ENCODE results near the gene GNG11. TPM values are rescaled to one million over a fixed set of nuclear protein-coding genes. Genes with fewer than 3 reads are reported as not detected.

The GNG11 gene
- total and polyA plus RNA-seq, 11 donors: 10.5 to 37.7 (median 19.0) TPM

- Histone ChIP-seq H3K27me3 (no peaks in the 10 kb centered on the region), H3K4me1 (peaks cover 0 to 33% (median 25%) of the 10 kb centered on the region in 12 donors), H3K4me3 (no peak overlapping the region), H3K36me3 (no peaks in the 10 kb centered on the region), H3K27ac (peak overlapping the region in 10 of 12 donors; percentile 33 to 79 (median 56)), H3K9me3 (no peaks in the 10 kb centered on the region)
- TF ChIP-seq POLR2A (IDR thresholded peaks at IDR 0.05): no peak
- no peak for TF ChIP-seq CTCF (IDR thresholded peaks at IDR 0.05)
- DNase-seq (no peak), ATAC-seq (peak; percentile 37 to 85 (median 68))
- WGBS, 4 donors: 16 to 35% (median 19%) methylated on average over 1 of the region's 1 CpG
- intact Hi-C loops (cut with DNase I): no loop called here
Measured at GRCh38 chr7:93944673-93945072, 23.1 kb downstream of the GNG11 start.

- H3K4me3 ChIP-seq: no peak overlapping the region
- TF ChIP-seq POLR2A (IDR thresholded peaks at IDR 0.05) (no peak), CTCF (IDR thresholded peaks at IDR 0.05) (no peak)
- H3K27ac ChIP-seq: peak overlapping the region in 11 of 12 donors; percentile 5 to 79 (median 56)
- 26 to 43% (median 33%) methylated on average over 3 of the region's 3 CpGs for WGBS, 4 donors
- intact Hi-C loops (cut with DNase I): no loop called here
- no peaks in the 10 kb centered on the region for H3K36me3 ChIP-seq
- no peak for DNase-seq
- peaks cover 0 to 33% (median 25%) of the 10 kb centered on the region in 12 donors for H3K4me1 ChIP-seq
- ATAC-seq: no peak
- H3K9me3 ChIP-seq: no peaks in the 10 kb centered on the region
- no peaks in the 10 kb centered on the region for H3K27me3 ChIP-seq
Measured at GRCh38 chr7:93945083-93945482, 23.5 kb downstream of the GNG11 start.

GRCh38 chr7:93945756-93946535 lies 24.4 kb downstream of the GNG11 start:
- H3K9me3 ChIP-seq: no peaks in the 10 kb centered on the region
- WGBS, 4 donors: 23 to 34% (median 31%) methylated on average over 5 of the region's 5 CpGs
- intact Hi-C loops (cut with DNase I): no loop called here
- no peak overlapping the region for H3K4me3 ChIP-seq
- H3K27me3 ChIP-seq: no peaks in the 10 kb centered on the region
- H3K27ac ChIP-seq: peak overlapping the region in 11 of 12 donors; percentile 5 to 79 (median 56)
- H3K4me1 ChIP-seq: peaks cover 0 to 33% (median 25%) of the 10 kb centered on the region in 12 donors
- ATAC-seq (no peak), DNase-seq (no peak)
- TF ChIP-seq CTCF (IDR thresholded peaks at IDR 0.05): no peak
- no peak for TF ChIP-seq POLR2A (IDR thresholded peaks at IDR 0.05)
- no peaks in the 10 kb centered on the region for H3K36me3 ChIP-seq

- no peak for TF ChIP-seq CTCF (IDR thresholded peaks at IDR 0.05)
- TF ChIP-seq POLR2A (IDR thresholded peaks at IDR 0.05): no peak
- H3K27me3 ChIP-seq: no peaks in the 10 kb centered on the region
- no peak overlapping the region for H3K4me3 ChIP-seq
- ATAC-seq (no peak), DNase-seq (no peak)
- H3K36me3 ChIP-seq: no peaks in the 10 kb centered on the region
- WGBS, 4 donors: 64 to 88% (median 80%) methylated on average over 1 of the region's 1 CpG
- peaks cover 0 to 33% (median 25%) of the 10 kb centered on the region in 12 donors for H3K4me1 ChIP-seq
- no peaks in the 10 kb centered on the region for H3K9me3 ChIP-seq
- no peak overlapping the region for H3K27ac ChIP-seq
- intact Hi-C loops (cut with DNase I): no loop called here
Measured at GRCh38 chr7:93948106-93948505, 26.6 kb downstream of the GNG11 start.
